HEK293 (cell line): ENCODE measurements around the gene IL23R.

Experiments
- CTCF ChIA-PET: fragments of 350-600 bp; formaldehyde crosslinking; extraction: SDS; loops from one replicate; lab custom pipeline; 2021; ENCODE audit warnings: antibody characterized with exemption; lab: Yijun Ruan, JAX
- POLR2A ChIA-PET: fragments of 300-600 bp; formaldehyde crosslinking; extraction: SDS; loops from one replicate; lab custom pipeline; 2020; ENCODE audit warnings: antibody characterized with exemption, inconsistent platforms; lab: Yijun Ruan, JAX
- H3K27ac ChIP-seq: fragments of 200-500 bp; sonication (Bioruptor generic); 2 replicates; pipeline ENCODE4 v1.5.1; 2014; ENCODE audit warnings: low read depth, low read length, control low read depth, inconsistent platforms; ENCODE audit errors: extremely low read depth
- H3K36me3 ChIP-seq, 2 experiments: fragments of 200-500 bp in 1 of 2; sonication (Bioruptor generic) in 1 of 2; 1 replicate in 1 of 2; 2 replicates in 1 of 2; pipeline ENCODE4 v1.5.1; 2014 to 2017; ENCODE audit warnings: inconsistent platforms in 2 of 2, low read length in 2 of 2; ENCODE audit not compliant: control insufficient read depth in 2 of 2, insufficient read depth in 1 of 2
- H3K4me1 ChIP-seq: fragments of 200-500 bp; sonication (Bioruptor generic); 2 replicates; pipeline ENCODE4 v1.5.1; 2014; ENCODE audit warnings: mild to moderate bottlenecking, low read length, inconsistent platforms; ENCODE audit not compliant: control insufficient read depth, insufficient read depth
- H3K4me3 ChIP-seq: 2 replicates; pipeline ENCODE4 v1.5.1; 2011; ENCODE audit warnings: low read depth, mild to moderate bottlenecking, control low read depth, low read length, moderate library complexity
- H3K9me3 ChIP-seq: fragments of 200-500 bp; sonication (Bioruptor generic); 2 replicates; pipeline ENCODE4 v1.5.1; 2014; ENCODE audit warnings: low read depth, low read length, inconsistent platforms; ENCODE audit not compliant: control insufficient read depth, insufficient read depth
- GFI1B ChIP-seq: fragments of 450-650 bp; formaldehyde crosslinking; IDR thresholded peaks from 2 replicates; pipeline ENCODE4 v1.5.1; 2016; ENCODE audit warnings: missing biosample characterization, missing genetic modification characterization
- KLF7 ChIP-seq: fragments of 450-650 bp; formaldehyde crosslinking; IDR thresholded peaks from 2 replicates; pipeline ENCODE4 v1.5.1; 2016; ENCODE audit warnings: missing biosample characterization, missing genetic modification characterization, borderline replicate concordance
- SCRT1 ChIP-seq: fragments of 450-650 bp; formaldehyde crosslinking; IDR thresholded peaks from 2 replicates; pipeline ENCODE4 v1.5.1; 2016; ENCODE audit warnings: missing biosample characterization, missing genetic modification characterization, borderline replicate concordance
- SP7 ChIP-seq: fragments of 450-650 bp; formaldehyde crosslinking; IDR thresholded peaks from 2 replicates; pipeline ENCODE4 v1.5.1; 2016; ENCODE audit warnings: missing biosample characterization, missing genetic modification characterization
- ZNF157 ChIP-seq: fragments of 450-650 bp; formaldehyde crosslinking; IDR thresholded peaks from 2 replicates; pipeline ENCODE4 v1.5.1; 2016; ENCODE audit warnings: missing biosample characterization, missing genetic modification characterization
- ZNF184 ChIP-seq: fragments of 450-650 bp; IDR thresholded peaks from 2 replicates; pipeline ENCODE4 v1.5.1; 2018; ENCODE audit warnings: missing biosample characterization, mild to moderate bottlenecking, missing genetic modification characterization
- ZNF223 ChIP-seq: fragments of 450-650 bp; formaldehyde crosslinking; IDR thresholded peaks from 2 replicates; pipeline ENCODE4 v1.5.1; 2016; ENCODE audit warnings: missing biosample characterization, missing genetic modification characterization
- ZNF391 ChIP-seq: fragments of 450-650 bp; formaldehyde crosslinking; IDR thresholded peaks from 2 replicates; pipeline ENCODE4 v1.5.1; 2016; ENCODE audit warnings: low read depth, missing biosample characterization, missing genetic modification characterization, borderline replicate concordance
- ZNF510 ChIP-seq: fragments of 450-650 bp; formaldehyde crosslinking; IDR thresholded peaks from 2 replicates; pipeline ENCODE4 v1.5.1; 2018; ENCODE audit warnings: mild to moderate bottlenecking, missing genetic modification characterization, missing biosample characterization; ENCODE audit not compliant: insufficient replicate concordance
- ZNF530 ChIP-seq: fragments of 450-650 bp; formaldehyde crosslinking; IDR thresholded peaks from 2 replicates; pipeline ENCODE4 v1.5.1; 2016; ENCODE audit warnings: low read depth, missing biosample characterization, missing genetic modification characterization
- ZNF549 ChIP-seq: fragments of 450-650 bp; IDR thresholded peaks from 2 replicates; pipeline ENCODE4 v1.5.1; 2018; ENCODE audit warnings: missing biosample characterization, missing genetic modification characterization, mild to moderate bottlenecking, inconsistent platforms, moderate library complexity
- ZNF555 ChIP-seq: fragments of 450-650 bp; formaldehyde crosslinking; conservative IDR thresholded peaks from 2 replicates; pipeline ENCODE4 v1.5.1; 2017; ENCODE audit warnings: missing biosample characterization, mild to moderate bottlenecking, missing genetic modification characterization, inconsistent platforms
- ZNF626 ChIP-seq: fragments of 450-650 bp; sonication (Bioruptor Pico); formaldehyde crosslinking; IDR thresholded peaks from 2 replicates; pipeline ENCODE4 v1.5.1; 2018; ENCODE audit warnings: missing biosample characterization, missing genetic modification characterization, inconsistent platforms
- ZNF701 ChIP-seq: fragments of 450-650 bp; formaldehyde crosslinking; IDR thresholded peaks from 2 replicates; pipeline ENCODE4 v1.5.1; 2016; ENCODE audit warnings: missing biosample characterization, missing genetic modification characterization
- TF ChIP-seq, protein P1 (sequence below): fragments of 450-650 bp; formaldehyde crosslinking; IDR thresholded peaks from 2 replicates; pipeline ENCODE4 v1.5.0; 2017; ENCODE audit warnings: missing biosample characterization, missing genetic modification characterization, borderline replicate concordance
- TF ChIP-seq, protein P2 (sequence below): fragments of 450-650 bp; formaldehyde crosslinking; IDR thresholded peaks from 2 replicates; pipeline ENCODE4 v1.5.1; 2016; ENCODE audit warnings: missing biosample characterization, missing genetic modification characterization
- TF ChIP-seq, protein P3 (sequence below): fragments of 450-650 bp; formaldehyde crosslinking; IDR thresholded peaks from 2 replicates; pipeline ENCODE4 v1.5.1; 2017; ENCODE audit warnings: missing biosample characterization, missing genetic modification characterization
- TF ChIP-seq, protein P4 (sequence below): fragments of 450-650 bp; formaldehyde crosslinking; IDR thresholded peaks from 2 replicates; pipeline ENCODE4 v1.5.1; 2016; ENCODE audit warnings: missing biosample characterization, missing genetic modification characterization
- TF ChIP-seq, protein P5 (sequence below): fragments of 450-650 bp; formaldehyde crosslinking; IDR thresholded peaks from 2 replicates; pipeline ENCODE4 v1.5.1; 2016; ENCODE audit warnings: missing biosample characterization, missing genetic modification characterization

The IL23R gene

DNA sequence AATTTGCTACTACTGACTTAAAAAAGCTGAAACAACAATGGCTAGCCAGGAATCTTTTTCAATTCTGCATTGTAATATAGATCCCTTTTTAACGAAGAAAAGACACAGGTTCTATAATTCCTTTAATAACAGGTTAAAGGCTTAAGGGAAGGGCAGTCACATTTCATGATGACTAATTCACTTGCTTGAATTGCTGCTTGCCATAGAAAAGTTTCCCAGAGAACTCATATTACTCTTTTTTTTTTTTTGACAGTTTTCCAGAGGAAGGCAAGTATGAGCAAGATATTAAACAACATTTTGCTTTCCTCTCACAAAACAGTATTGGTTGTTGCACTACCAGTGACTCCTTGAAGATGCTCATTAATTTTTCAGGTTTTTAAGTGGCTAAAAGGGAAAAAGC is 60.9 kb downstream of the IL23R start:
- no peaks in the 10 kb centered on the region for H3K4me1 ChIP-seq
- no peak for TF ChIP-seq SP7
- TF ChIP-seq, protein P1, sequence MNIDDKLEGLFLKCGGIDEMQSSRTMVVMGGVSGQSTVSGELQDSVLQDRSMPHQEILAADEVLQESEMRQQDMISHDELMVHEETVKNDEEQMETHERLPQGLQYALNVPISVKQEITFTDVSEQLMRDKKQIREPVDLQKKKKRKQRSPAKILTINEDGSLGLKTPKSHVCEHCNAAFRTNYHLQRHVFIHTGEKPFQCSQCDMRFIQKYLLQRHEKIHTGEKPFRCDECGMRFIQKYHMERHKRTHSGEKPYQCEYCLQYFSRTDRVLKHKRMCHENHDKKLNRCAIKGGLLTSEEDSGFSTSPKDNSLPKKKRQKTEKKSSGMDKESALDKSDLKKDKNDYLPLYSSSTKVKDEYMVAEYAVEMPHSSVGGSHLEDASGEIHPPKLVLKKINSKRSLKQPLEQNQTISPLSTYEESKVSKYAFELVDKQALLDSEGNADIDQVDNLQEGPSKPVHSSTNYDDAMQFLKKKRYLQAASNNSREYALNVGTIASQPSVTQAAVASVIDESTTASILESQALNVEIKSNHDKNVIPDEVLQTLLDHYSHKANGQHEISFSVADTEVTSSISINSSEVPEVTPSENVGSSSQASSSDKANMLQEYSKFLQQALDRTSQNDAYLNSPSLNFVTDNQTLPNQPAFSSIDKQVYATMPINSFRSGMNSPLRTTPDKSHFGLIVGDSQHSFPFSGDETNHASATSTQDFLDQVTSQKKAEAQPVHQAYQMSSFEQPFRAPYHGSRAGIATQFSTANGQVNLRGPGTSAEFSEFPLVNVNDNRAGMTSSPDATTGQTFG (tag by site-specific recombination) = no peak
- no peak for TF ChIP-seq ZNF157 (tag by site-specific recombination)
- TF ChIP-seq GFI1B (tag by site-specific recombination) = no peak
- no peak for TF ChIP-seq KLF7 (tag by site-specific recombination)
- TF ChIP-seq, protein P2, sequence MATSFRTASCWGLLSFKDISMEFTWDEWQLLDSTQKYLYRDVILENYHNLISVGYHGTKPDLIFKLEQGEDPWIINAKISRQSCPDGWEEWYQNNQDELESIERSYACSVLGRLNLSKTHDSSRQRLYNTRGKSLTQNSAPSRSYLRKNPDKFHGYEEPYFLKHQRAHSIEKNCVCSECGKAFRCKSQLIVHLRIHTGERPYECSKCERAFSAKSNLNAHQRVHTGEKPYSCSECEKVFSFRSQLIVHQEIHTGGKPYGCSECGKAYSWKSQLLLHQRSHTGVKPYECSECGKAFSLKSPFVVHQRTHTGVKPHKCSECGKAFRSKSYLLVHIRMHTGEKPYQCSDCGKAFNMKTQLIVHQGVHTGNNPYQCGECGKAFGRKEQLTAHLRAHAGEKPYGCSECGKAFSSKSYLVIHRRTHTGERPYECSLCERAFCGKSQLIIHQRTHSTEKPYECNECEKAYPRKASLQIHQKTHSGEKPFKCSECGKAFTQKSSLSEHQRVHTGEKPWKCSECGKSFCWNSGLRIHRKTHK (tag by site-specific recombination) = no peak
- TF ChIP-seq ZNF184 (tag by site-specific recombination) = no peak
- TF ChIP-seq, all 188 proteins: peak for 0
- Histone ChIP-seq H3K36me3 (no peaks in the 10 kb centered on the region), H3K4me3 (no peak overlapping the region), H3K9me3 (no peaks in the 10 kb centered on the region), H3K27ac (no peak overlapping the region)
- POLR2A ChIA-PET = no interaction called here
- CTCF ChIA-PET = interaction anchor here (5.6 kb wide), 1 partner anchor 14 kb away, joined by 62 read pairs; no protein-coding TSS in a partner anchor

DNA sequence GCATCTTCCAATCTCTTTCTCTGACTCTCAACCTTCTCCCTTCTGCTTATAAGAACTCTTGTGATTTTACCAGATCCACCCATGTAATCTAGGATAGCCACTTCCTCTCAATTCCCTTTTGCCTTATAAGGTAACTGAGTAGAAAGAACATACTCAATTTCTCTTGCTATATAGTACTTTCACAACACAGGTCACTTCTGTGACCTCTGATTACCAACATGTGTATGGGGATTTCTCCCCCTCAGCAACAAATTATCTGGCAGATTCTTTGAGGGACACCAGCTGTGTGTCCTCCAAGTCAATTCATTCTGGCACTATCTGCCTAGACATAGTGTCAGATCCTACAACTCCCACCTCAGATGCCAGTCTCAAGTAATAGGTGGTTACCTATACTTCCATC is 62.5 kb downstream of the IL23R start:
- Histone ChIP-seq H3K36me3 (no peaks in the 10 kb centered on the region), H3K4me1 (no peaks in the 10 kb centered on the region), H3K27ac (no peak overlapping the region), H3K4me3 (no peak overlapping the region), H3K9me3 (no peaks in the 10 kb centered on the region)
- ChIA-PET CTCF (interaction anchor here (2.3 kb wide), 1 partner anchor 15 kb away, joined by 9 read pairs; no protein-coding TSS in a partner anchor), POLR2A (no interaction called here)
- TF ChIP-seq ZNF223 (tag by site-specific recombination) (no peak), SCRT1 (no peak), ZNF391 (tag by site-specific recombination) (no peak), ZNF510 (tag by site-specific recombination) (no peak)
- TF ChIP-seq, protein P3, sequence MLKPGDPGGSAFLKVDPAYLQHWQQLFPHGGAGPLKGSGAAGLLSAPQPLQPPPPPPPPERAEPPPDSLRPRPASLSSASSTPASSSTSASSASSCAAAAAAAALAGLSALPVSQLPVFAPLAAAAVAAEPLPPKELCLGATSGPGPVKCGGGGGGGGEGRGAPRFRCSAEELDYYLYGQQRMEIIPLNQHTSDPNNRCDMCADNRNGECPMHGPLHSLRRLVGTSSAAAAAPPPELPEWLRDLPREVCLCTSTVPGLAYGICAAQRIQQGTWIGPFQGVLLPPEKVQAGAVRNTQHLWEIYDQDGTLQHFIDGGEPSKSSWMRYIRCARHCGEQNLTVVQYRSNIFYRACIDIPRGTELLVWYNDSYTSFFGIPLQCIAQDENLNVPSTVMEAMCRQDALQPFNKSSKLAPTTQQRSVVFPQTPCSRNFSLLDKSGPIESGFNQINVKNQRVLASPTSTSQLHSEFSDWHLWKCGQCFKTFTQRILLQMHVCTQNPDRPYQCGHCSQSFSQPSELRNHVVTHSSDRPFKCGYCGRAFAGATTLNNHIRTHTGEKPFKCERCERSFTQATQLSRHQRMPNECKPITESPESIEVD (tag by site-specific recombination) = no peak

DNA sequence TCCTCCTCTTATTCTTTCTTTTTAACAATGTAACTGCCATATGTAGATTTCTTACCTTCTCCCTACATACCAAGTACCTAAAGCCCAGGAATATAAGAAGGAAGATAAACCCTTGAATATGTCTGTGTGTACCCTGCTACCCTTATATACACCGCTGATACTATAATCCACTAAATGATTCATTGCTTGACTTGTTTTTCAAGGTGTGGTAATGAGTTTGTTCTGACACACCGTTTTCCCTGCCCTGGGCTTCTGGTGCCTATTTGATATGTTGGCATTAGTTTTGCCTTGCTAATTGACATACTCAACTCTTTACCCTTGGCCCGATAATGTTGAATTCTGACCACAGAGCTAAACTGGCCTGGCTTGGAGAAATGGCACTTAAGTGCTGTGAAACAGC is 64.3 kb downstream of the IL23R start:
- no peaks in the 10 kb centered on the region for H3K36me3 ChIP-seq
- H3K9me3 ChIP-seq = no peaks in the 10 kb centered on the region
- POLR2A ChIA-PET = no interaction called here
- H3K27ac ChIP-seq = no peak overlapping the region
- no peaks in the 10 kb centered on the region for H3K4me1 ChIP-seq
- H3K4me3 ChIP-seq = no peak overlapping the region
- CTCF ChIA-PET = interaction anchor here (2.3 kb wide), 1 partner anchor 16 kb away, joined by 9 read pairs; no protein-coding TSS in a partner anchor
- TF ChIP-seq, protein P4, sequence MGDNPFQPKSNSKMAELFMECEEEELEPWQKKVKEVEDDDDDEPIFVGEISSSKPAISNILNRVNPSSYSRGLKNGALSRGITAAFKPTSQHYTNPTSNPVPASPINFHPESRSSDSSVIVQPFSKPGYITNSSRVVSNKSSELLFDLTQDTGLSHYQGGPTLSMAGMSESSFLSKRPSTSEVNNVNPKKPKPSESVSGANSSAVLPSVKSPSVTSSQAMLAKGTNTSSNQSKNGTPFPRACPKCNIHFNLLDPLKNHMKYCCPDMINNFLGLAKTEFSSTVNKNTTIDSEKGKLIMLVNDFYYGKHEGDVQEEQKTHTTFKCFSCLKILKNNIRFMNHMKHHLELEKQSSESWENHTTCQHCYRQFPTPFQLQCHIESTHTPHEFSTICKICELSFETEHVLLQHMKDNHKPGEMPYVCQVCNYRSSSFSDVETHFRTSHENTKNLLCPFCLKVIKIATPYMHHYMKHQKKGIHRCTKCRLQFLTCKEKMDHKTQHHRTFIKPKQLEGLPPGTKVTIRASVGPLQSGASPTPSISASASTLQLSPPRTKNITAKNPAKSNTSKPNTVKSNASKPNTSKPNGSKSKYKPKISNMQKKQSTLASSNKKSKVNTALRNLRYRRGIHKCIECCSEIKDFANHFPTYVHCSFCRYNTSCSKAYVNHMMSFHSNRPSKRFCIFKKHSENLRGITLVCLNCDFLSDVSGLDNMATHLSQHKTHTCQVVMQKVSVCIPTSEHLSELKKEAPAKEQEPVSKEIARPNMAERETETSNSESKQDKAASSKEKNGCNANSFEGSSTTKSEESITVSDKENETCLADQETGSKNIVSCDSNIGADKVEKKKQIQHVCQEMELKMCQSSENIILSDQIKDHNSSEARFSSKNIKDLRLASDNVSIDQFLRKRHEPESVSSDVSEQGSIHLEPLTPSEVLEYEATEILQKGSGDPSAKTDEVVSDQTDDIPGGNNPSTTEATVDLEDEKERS (tag by site-specific recombination) = no peak
- TF ChIP-seq ZNF555 (tag by site-specific recombination) = no peak
- TF ChIP-seq, protein P3 (tag by site-specific recombination) = no peak
- TF ChIP-seq, protein P5, sequence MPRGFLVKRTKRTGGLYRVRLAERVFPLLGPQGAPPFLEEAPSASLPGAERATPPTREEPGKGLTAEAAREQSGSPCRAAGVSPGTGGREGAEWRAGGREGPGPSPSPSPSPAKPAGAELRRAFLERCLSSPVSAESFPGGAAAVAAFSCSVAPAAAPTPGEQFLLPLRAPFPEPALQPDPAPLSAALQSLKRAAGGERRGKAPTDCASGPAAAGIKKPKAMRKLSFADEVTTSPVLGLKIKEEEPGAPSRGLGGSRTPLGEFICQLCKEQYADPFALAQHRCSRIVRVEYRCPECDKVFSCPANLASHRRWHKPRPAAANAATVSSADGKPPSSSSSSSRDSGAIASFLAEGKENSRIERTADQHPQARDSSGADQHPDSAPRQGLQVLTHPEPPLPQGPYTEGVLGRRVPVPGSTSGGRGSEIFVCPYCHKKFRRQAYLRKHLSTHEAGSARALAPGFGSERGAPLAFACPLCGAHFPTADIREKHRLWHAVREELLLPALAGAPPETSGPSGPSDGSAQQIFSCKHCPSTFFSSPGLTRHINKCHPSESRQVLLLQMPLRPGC (tag by site-specific recombination) = no peak
- TF ChIP-seq ZNF530 = no peak
- TF ChIP-seq ZNF549 (tag by site-specific recombination) = no peak
- no peak for TF ChIP-seq ZNF626 (tag by site-specific recombination)
- no peak for TF ChIP-seq ZNF701 (tag by site-specific recombination)
